GM18909 (cell line): ENCODE results near the gene ARF1.

Source experiments
- ATAC-seq: cut with Tn5 transposase; IDR thresholded peaks from one replicate; pipeline ENCODE4 v1.9.1; 2021; ENCODE audit warnings: mild to moderate bottlenecking; ENCODE audit not compliant: unreplicated experiment, poor library complexity

ARF1 gene

DNA sequence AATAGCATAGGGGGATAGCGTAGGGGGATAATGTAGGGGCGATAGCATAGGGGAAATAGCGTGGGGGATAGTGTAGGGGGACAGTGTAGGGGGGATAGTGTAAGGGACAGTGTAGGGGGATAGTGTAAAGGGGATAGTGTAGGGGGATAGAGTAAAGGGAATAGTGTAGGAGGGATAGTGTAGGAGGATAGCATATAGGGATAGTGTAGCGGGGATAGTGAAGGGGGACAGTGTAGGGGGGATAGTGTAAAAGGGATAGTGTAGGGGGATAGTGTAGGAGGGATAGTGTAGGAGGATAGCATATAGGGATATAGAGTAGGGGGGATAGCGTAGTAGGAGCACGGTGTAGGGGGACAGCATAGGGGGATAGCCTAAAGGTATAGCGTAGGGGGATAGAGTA lies 14.1 kb upstream of the ARF1 start:
- no peak for ATAC-seq

GRCh38 chr1:228070173-228070572 lies 12.3 kb upstream of the ARF1 start:
- no peak for ATAC-seq

- no peak for ATAC-seq
These were observed 11.7 kb upstream of the ARF1 start for GRCh38 chr1:228070851-228071250.

DNA sequence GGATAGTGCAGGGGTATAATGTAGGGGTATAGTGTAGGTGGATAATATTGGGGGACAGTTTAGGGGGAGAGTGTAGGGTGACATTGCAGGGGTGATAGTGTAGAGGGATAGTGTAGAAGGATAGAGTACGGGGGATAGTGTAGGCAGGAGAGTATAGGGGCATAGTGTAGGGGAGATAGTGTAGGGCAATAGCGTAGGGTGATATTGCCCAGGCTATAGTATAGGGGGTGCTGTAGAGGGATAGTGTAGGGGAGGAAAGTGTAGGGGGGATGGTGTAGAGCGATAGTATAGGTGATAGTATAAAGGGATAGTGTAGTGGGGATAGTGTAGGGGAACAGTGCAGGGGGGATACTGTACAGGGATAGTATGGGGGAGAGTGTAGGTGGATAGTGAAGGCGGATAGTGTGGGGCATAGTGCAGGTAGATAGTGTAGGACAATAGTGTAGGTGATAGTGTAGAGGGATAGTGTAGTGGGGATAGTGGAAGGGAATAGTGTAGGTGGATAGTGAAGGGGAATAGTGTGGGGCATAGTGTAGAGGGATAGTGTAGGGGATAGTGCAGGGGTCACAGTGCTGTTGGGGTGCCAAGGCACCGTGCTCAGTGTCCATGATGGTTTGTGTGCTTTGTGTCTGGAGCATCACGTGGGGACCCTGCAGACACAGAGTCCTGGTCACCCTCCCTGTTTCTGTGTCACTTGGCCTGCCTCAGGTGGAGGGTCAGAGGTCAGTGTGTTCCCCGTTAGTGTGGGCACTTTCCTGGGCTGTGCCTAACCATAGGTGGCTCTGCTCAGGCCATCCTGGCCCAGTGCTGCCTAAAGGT lies 10.5 kb upstream of the ARF1 start:
- no peak for ATAC-seq

- no peak for ATAC-seq
These were observed 9.9 kb upstream of the ARF1 start for GRCh38 chr1:228072658-228073043.

- no peak for ATAC-seq
These were observed 9.2 kb upstream of the ARF1 start for GRCh38 chr1:228073061-228073856.

DNA sequence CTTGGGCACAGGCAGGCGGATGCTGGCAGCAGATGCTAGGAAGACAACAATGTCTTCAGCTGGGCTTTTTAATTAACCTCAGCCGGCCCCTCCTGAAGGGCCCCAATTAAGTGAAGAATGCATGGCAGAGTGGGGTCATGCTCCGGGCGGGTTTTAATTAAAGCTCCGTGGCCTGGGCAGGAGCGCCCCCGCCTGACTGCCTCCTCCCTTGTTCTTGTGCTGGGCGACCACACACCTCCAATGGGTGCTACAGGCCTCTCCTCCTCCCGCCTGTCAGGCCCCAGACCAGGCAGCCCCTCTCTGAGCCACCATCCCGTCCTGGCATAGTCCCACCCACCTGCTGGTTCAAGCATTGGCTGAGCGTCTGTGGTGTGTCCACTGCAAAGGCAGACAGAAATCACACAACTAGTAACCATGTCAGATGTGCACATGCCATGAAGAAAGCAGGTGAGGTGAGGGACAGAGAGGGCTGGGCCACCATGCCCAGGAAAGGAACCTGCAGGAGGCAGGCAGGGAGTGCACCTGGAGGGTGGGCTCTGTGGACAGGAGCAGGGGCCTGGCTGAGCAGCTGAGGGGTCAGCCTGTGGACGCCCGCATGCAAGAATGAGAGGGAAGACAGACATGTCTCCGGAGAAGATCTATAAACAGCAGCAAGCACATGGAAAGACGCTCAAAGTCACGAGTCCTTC lies 8.5 kb upstream of the ARF1 start:
- ATAC-seq = no peak

GRCh38 chr1:228074954-228075730 lies 7.4 kb upstream of the ARF1 start:
- ATAC-seq = no peak

DNA sequence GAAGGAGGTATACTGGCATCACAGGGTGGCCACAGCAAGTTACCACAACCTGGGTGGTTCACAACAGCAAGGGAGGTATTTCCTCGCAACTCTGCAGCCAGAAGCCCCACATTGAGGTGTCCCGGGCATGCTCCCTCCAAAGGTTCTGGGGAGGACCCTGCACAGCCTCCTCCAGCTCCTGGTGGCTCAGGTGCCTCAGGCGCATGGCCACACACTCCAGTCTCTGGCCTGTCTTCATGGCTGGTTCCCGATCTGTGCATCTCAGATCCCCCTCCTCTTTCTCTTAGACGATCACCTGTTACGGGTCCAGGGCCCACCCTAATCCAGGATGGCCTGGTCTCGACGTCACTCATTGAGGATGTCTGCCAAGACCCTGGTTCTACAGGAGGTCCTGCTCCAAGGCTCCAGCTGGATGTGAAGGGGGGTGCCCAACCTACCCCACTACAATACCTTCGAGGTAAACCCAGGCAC lies 6.7 kb upstream of the ARF1 start:
- ATAC-seq = no peak

DNA sequence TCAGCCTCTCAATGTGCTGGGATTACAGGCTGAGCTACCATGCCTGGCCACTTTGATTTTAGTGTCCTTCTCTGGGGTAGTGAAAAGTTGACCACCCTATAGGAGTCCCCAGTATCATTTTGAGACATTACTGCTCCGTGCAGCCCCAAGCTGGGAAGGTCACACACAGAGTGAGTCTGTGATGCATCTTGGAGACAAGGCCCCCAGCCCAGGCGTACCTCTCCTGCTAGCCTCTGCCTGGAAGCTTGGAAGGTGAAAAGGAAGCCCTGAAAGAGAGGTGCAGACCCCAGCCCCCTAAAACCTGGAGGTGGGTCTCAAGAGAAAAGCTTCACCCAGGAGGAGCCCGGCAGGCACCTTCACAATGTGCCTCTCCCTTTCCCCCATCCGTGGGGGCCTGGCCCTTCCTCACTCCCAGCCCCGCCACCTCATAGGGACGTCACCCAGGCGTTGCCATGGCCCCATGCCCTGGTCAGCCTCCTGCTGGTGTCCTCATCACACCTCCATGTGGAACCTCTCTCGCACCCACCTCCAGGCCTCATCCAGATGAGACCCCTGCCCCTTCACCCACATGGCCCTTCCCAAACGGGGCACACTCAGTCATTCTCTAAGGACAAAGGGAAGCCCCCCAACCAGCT lies 5.6 kb upstream of the ARF1 start:
- ATAC-seq = no peak

DNA sequence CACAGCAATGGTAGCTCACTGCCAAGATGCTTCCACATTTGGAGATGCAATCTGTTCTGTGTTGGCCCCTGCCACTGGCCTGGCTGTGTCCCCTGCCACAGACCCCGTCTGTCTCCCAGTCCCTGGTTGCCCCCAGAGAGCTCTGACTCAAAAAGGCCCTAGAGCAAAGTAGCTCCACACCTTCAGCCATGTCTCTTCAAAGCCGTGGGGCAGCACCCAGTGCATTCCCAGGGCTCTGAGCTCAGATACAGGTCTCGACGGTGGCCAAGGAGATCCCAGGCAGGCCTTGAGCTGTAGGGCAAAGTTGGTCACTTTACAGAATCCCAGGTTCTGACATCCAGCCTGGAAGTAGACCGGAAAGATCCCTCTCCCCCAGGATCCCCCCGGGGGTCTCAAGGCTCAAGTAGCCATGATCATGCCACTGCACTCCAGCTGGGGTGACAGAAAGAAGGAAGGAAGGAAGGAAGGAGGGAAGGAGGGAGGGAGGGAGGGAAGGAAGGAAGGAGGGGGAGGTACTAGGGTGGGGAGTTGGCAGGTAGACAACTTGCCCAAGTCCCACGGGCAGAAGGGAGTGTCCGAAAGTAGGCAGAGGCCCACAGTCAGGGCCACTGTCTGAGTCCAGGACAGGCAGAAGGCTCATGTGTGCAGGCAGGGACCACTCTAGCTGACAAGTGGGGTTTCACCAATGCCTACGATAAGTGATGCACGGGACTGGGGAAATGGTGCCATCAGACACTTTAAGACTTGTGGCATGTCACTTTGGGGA lies 4.8 kb upstream of the ARF1 start:
- ATAC-seq = no peak

DNA sequence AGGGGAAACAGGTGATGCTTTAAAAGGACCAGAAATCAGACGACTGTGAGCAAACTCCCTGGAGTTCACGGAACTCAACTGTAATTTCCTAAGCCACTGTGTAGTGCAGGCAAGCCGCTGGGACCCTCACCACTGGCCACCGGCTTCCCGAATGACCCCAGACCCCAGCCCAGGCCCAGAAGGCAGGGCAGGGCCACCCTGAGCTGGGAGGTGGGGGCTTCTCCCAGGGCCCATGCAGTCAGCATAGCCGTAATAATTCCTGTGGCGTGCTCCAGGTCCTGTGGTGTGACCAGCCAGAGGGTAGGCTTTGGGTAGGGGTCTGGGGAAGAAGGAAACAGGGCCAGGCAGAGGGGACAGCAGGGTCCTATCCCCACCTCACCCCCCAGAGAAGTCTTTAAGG lies 3.5 kb upstream of the ARF1 start:
- ATAC-seq = no peak

GRCh38 chr1:228079601-228080263 lies 2.8 kb upstream of the ARF1 start:
- ATAC-seq = no peak

GRCh38 chr1:228081144-228081543 lies 1.4 kb upstream of the ARF1 start:
- ATAC-seq = no peak

DNA sequence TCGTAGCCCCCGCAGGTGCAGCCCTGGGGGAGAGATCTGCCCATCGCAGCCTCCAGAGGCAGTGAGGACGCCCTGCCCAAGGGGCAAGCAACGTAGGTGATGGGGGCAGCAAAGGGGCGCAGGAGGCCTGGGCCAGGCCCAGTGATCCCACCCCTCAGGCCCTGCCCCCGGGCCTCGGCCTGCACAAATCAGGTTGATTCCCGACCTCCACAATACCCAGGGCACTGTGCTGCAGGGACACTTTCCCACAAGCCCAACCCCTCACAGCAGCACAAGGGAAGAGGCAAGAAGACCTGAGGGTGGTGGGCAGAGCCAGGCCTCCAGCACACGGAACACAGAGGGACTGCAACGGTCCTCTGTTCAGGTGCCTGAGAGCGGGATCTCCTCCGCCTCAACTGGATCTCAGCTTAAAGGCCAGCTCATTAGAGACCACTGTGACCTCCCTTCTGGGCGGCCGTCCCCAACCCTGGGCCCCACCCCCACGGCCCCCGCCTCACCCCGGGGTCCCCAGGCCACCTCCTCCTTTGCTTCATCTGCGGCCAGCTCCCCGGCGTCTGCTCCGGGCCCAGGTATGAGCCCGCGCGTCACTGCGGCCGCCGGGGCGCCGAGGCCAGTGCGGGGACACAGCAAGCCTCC lies 812 bp upstream of the ARF1 start:
- peak; percentile 31 for ATAC-seq

GRCh38 chr1:228082918-228083870 lies 686 bp downstream of the ARF1 start:
- peak; percentile 23 for ATAC-seq

- no peak for ATAC-seq
These were observed 1.4 kb downstream of the ARF1 start for GRCh38 chr1:228083871-228084278.
